ENCODE data around the gene ABHD2.
A peak's percentile ranks its signal among the peaks of the same experiment; 100 is the strongest.

The ABHD2 gene

GRCh38 chr15:89192136-89192535 is 103.9 kb downstream of the ABHD2 start:
- no peak for DNase-seq (ENCODE audit: low read depth in 2 of 2)

GRCh38 chr15:89192766-89193165 is 104.5 kb downstream of the ABHD2 start:
- DNase-seq (ENCODE audit: low read depth in 2 of 2), result no peak

- no peak for DNase-seq (ENCODE audit: low read depth in 2 of 2)
These were observed 106.4 kb downstream of the ABHD2 start for GRCh38 chr15:89194608-89195007.

- DNase-seq (ENCODE audit: low read depth in 2 of 2), result no peak
These were observed 107.6 kb downstream of the ABHD2 start for GRCh38 chr15:89195836-89196235.

- DNase-seq (ENCODE audit: low read depth in 2 of 2), result no peak
These were observed 108.0 kb downstream of the ABHD2 start for GRCh38 chr15:89196241-89196640.

GRCh38 chr15:89196994-89197393 is 108.7 kb downstream of the ABHD2 start:
- no peak for DNase-seq (ENCODE audit: low read depth in 2 of 2)

- DNase-seq (ENCODE audit: low read depth in 2 of 2), result no peak
These were observed 109.3 kb downstream of the ABHD2 start for GRCh38 chr15:89197503-89197971.

GRCh38 chr15:89198196-89198595 is 109.9 kb downstream of the ABHD2 start:
- DNase-seq (ENCODE audit: low read depth in 2 of 2), result no peak

- no peak for DNase-seq (ENCODE audit: low read depth in 2 of 2)
These were observed 110.7 kb downstream of the ABHD2 start for GRCh38 chr15:89198934-89199333.

- no peak for DNase-seq (ENCODE audit: low read depth in 2 of 2)
These were observed 111.5 kb downstream of the ABHD2 start for GRCh38 chr15:89199746-89200145.

- DNase-seq (ENCODE audit: low read depth in 2 of 2), result no peak
These were observed 111.9 kb downstream of the ABHD2 start for GRCh38 chr15:89200182-89200581.

GRCh38 chr15:89201465-89202005 is 113.3 kb downstream of the ABHD2 start:
- DNase-seq (ENCODE audit: low read depth in 2 of 2), result no peak

GRCh38 chr15:89203705-89204273 is 115.5 kb downstream of the ABHD2 start:
- DNase-seq (ENCODE audit: low read depth in 2 of 2), result peak in 1 of 2 donors; percentile 10

- DNase-seq (ENCODE audit: low read depth in 2 of 2), result no peak
These were observed 117.8 kb downstream of the ABHD2 start for GRCh38 chr15:89205991-89206585.

GRCh38 chr15:89206908-89207331 is 118.7 kb downstream of the ABHD2 start:
- DNase-seq (ENCODE audit: low read depth in 2 of 2), result peak; percentile 40 to 49

- DNase-seq (ENCODE audit: low read depth in 2 of 2), result no peak
These were observed 120.0 kb downstream of the ABHD2 start for GRCh38 chr15:89208256-89208655.

GRCh38 chr15:89209057-89209456 is 120.8 kb downstream of the ABHD2 start:
- no peak for DNase-seq (ENCODE audit: low read depth in 2 of 2)

GRCh38 chr15:89211678-89212170 is 123.5 kb downstream of the ABHD2 start:
- no peak for DNase-seq (ENCODE audit: low read depth in 2 of 2)

- no peak for DNase-seq (ENCODE audit: low read depth in 2 of 2)
These were observed 127.4 kb downstream of the ABHD2 start for GRCh38 chr15:89215627-89216026.

- no peak for DNase-seq (ENCODE audit: low read depth in 2 of 2)
These were observed 128.8 kb downstream of the ABHD2 start for GRCh38 chr15:89217031-89217430.

GRCh38 chr15:89217686-89218376 is 129.6 kb downstream of the ABHD2 start:
- no peak for DNase-seq (ENCODE audit: low read depth in 2 of 2)

GRCh38 chr15:89218531-89218930 is 130.3 kb downstream of the ABHD2 start:
- DNase-seq (ENCODE audit: low read depth in 2 of 2), result no peak

GRCh38 chr15:89221543-89221942 is 133.3 kb downstream of the ABHD2 start, which contains the start of gene RLBP1:
RLBP1 (minus strand) TSS chr15:89221579; CDS start chr15:89218975, 2,604 bp downstream.
- DNase-seq (ENCODE audit: low read depth in 2 of 2), result no peak
